ACC112 (cell line): ENCODE results near the gene SPACA4.
A peak's percentile ranks its signal among the peaks of the same experiment; 100 is the strongest.

Experiments used
- H2AFZ ChIP-seq: fragments of 200-600 bp; sonication (generic); one replicate; pipeline ENCODE4 v1.6.0; 2017; ENCODE audit warnings: antibody characterized with exemption, low read length; ENCODE audit not compliant: unreplicated experiment
- H3K27ac ChIP-seq: fragments of 200-600 bp; sonication (generic); 2 replicates; pipeline ENCODE4 v1.5.1; 2014; ENCODE audit warnings: low read depth, mild to moderate bottlenecking, antibody characterized with exemption, low read length, moderate library complexity
- H3K27me3 ChIP-seq: fragments of 200-600 bp; sonication (generic); 2 replicates; pipeline ENCODE4 v1.6.1; 2014; ENCODE audit warnings: mild to moderate bottlenecking, antibody characterized with exemption, low read length, moderate library complexity, mixed read lengths; ENCODE audit not compliant: insufficient read depth
- H3K36me3 ChIP-seq: fragments of 200-600 bp; sonication (generic); 2 replicates; pipeline ENCODE4 v1.6.1; 2016; ENCODE audit warnings: mild to moderate bottlenecking, antibody characterized with exemption, low read length, moderate library complexity, mixed read lengths; ENCODE audit not compliant: insufficient read depth
- H3K4me1 ChIP-seq: fragments of 200-600 bp; sonication (generic); one replicate; pipeline ENCODE4 v1.6.1; 2016; ENCODE audit warnings: low read length, mixed read lengths; ENCODE audit not compliant: insufficient read depth, unreplicated experiment, control insufficient read depth
- H3K4me3 ChIP-seq: fragments of 200-600 bp; sonication (generic); 2 replicates; pipeline ENCODE4 v1.5.1; 2014; ENCODE audit warnings: mild to moderate bottlenecking, low read depth, low read length
- H3K79me2 ChIP-seq: fragments of 200-600 bp; sonication (generic); one replicate; pipeline ENCODE4 v1.6.0; 2016; ENCODE audit warnings: low read length; ENCODE audit not compliant: control insufficient read depth, unreplicated experiment, insufficient read depth

The SPACA4 gene

GRCh38 chr19:48635263-48635965 is 28.9 kb downstream of the SPACA4 start:
- peaks cover 25% of the 10 kb centered on the region for H3K4me1 ChIP-seq
- H3K27me3 ChIP-seq, result no peaks in the 10 kb centered on the region; the same call in 1 of the 2 replicates
- peak overlapping the region; percentile 65 for H3K27ac ChIP-seq
- H3K36me3 ChIP-seq, result no peaks in the 10 kb centered on the region
- peak overlapping the region; percentile 14 for H2AFZ ChIP-seq
- H3K79me2 ChIP-seq, result no peaks in the 10 kb centered on the region
- H3K4me3 ChIP-seq, result peak overlapping the region; percentile 76

GRCh38 chr19:48635966-48636858 is 29.7 kb downstream of the SPACA4 start:
- H3K4me1 ChIP-seq, result peaks cover 25% of the 10 kb centered on the region
- H3K36me3 ChIP-seq, result no peaks in the 10 kb centered on the region
- no peak overlapping the region for H3K27ac ChIP-seq
- peak overlapping the region; percentile 81 for H3K4me3 ChIP-seq
- no peaks in the 10 kb centered on the region for H3K79me2 ChIP-seq
- H2AFZ ChIP-seq, result no peak overlapping the region
- no peaks in the 10 kb centered on the region; the same call in 1 of the 2 replicates for H3K27me3 ChIP-seq

GRCh38 chr19:48636859-48637448 is 30.4 kb downstream of the SPACA4 start, which contains the start of gene DBP:
TSS of gene DBP (minus strand) at chr19:48637379. CDS start at chr19:48636994, 385 bp downstream.
- H3K27me3 ChIP-seq, result no peaks in the 10 kb centered on the region; the same call in 1 of the 2 replicates
- peak within 1 kb of the TSS; percentile 84 for H2AFZ ChIP-seq
- H3K4me3 ChIP-seq, result peak within 1 kb of the TSS; percentile 81
- H3K36me3 ChIP-seq, result no peaks in the 10 kb centered on the region
- H3K27ac ChIP-seq, result peak within 1 kb of the TSS; percentile 73
- H3K79me2 ChIP-seq, result no peaks in the 10 kb centered on the region
- peaks cover 25% of the 10 kb centered on the region for H3K4me1 ChIP-seq

GRCh38 chr19:48637449-48637947 is 31.0 kb downstream of the SPACA4 start:
- H2AFZ ChIP-seq, result peak overlapping the region; percentile 84
- peak overlapping the region; percentile 73 for H3K27ac ChIP-seq
- H3K27me3 ChIP-seq, result no peaks in the 10 kb centered on the region; the same call in 1 of the 2 replicates
- peaks cover 23% of the 10 kb centered on the region for H3K4me1 ChIP-seq
- H3K79me2 ChIP-seq, result no peaks in the 10 kb centered on the region
- peak overlapping the region; percentile 81 for H3K4me3 ChIP-seq
- no peaks in the 10 kb centered on the region for H3K36me3 ChIP-seq

GRCh38 chr19:48637948-48638830 is 31.6 kb downstream of the SPACA4 start:
- peak overlapping the region; percentile 73 for H3K27ac ChIP-seq
- H3K79me2 ChIP-seq, result no peaks in the 10 kb centered on the region
- H3K36me3 ChIP-seq, result no peaks in the 10 kb centered on the region
- peak overlapping the region; percentile 84 for H2AFZ ChIP-seq
- peaks cover 18% of the 10 kb centered on the region for H3K4me1 ChIP-seq
- peak overlapping the region; percentile 81 for H3K4me3 ChIP-seq
- H3K27me3 ChIP-seq, result no peaks in the 10 kb centered on the region; the same call in 1 of the 2 replicates

- Histone ChIP-seq H3K4me3 (peak overlapping the region; percentile 66), H3K27ac (no peak overlapping the region), H2AFZ (no peak overlapping the region)
Measured at GRCh38 chr19:48638831-48639381, 32.4 kb downstream of the SPACA4 start.

GRCh38 chr19:48639483-48640375 is 33.2 kb downstream of the SPACA4 start:
- H3K4me3 ChIP-seq, result no peak overlapping the region
- H2AFZ ChIP-seq, result no peak overlapping the region

More at GRCh38 chr19:48638831-48639381, 32.4 kb downstream of the SPACA4 start:
- no peaks in the 10 kb centered on the region for H3K79me2 ChIP-seq
- H3K36me3 ChIP-seq, result no peaks in the 10 kb centered on the region
- H3K27me3 ChIP-seq, result no peaks in the 10 kb centered on the region; the same call in 1 of the 2 replicates
- H3K4me1 ChIP-seq, result peaks cover 11% of the 10 kb centered on the region

GRCh38 chr19:48641850-48642249 is 35.3 kb downstream of the SPACA4 start:
- no peak overlapping the region for H3K27ac ChIP-seq
- peaks cover 4% of the 10 kb centered on the region for H3K4me1 ChIP-seq

More at GRCh38 chr19:48639483-48640375, 33.2 kb downstream of the SPACA4 start:
- Histone ChIP-seq H3K79me2 (no peaks in the 10 kb centered on the region), H3K27me3 (no peaks in the 10 kb centered on the region; the same call in 1 of the 2 replicates), H3K36me3 (no peaks in the 10 kb centered on the region), H3K4me1 (peaks cover 4% of the 10 kb centered on the region), H3K27ac (no peak overlapping the region)

GRCh38 chr19:48642862-48643261 is 36.3 kb downstream of the SPACA4 start:
- Histone ChIP-seq H3K4me3 (no peak overlapping the region), H3K79me2 (no peaks in the 10 kb centered on the region), H3K27ac (no peak overlapping the region), H3K36me3 (no peaks in the 10 kb centered on the region), H3K4me1 (peaks cover 6% of the 10 kb centered on the region), H3K27me3 (no peaks in the 10 kb centered on the region; the same call in 1 of the 2 replicates), H2AFZ (no peak overlapping the region)

More at GRCh38 chr19:48641850-48642249, 35.3 kb downstream of the SPACA4 start:
- H3K36me3 ChIP-seq, result no peaks in the 10 kb centered on the region
- H3K79me2 ChIP-seq, result no peaks in the 10 kb centered on the region
- H3K4me3 ChIP-seq, result no peak overlapping the region
- H2AFZ ChIP-seq, result no peak overlapping the region
- no peaks in the 10 kb centered on the region; the same call in 1 of the 2 replicates for H3K27me3 ChIP-seq
